WI38 (cell line): ENCODE results near the gene STARD4.

Source experiments
- H3K4me3 ChIP-seq: 2 replicates; pipeline ENCODE4 v1.5.1; 2011; ENCODE audit warnings: low read depth, mild to moderate bottlenecking, control low read depth, low read length
- CTCF ChIP-seq: IDR thresholded peaks from 2 replicates; pipeline ENCODE4 v1.5.1; 2012; ENCODE audit warnings: low read depth, mild to moderate bottlenecking, control low read depth, low read length

The STARD4 gene

GRCh38 chr5:111494355-111494999, 17.9 kb downstream of the STARD4 start:
- H3K4me3 ChIP-seq = no peak overlapping the region
- no peak for TF ChIP-seq CTCF

DNA sequence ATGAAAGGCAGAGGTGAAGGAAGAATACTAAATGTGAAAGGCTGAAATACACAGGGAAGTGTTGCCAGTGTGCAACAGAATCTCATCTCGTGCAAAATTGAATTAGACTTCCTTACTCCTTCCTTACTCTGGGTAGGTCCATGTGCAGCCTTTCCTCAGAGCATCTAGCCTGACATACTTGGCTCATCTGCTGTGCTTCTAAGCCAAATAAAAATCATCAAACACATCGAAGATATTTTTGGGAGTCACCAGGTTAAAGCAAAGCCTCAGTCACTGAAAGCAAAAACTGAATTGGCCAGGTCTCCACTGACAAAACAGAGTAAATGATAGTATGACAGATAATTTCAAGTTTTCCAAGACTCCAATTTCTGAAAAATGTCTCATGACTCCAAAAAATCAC, 19.3 kb downstream of the STARD4 start:
- TF ChIP-seq CTCF = no peak
- H3K4me3 ChIP-seq = no peak overlapping the region

- TF ChIP-seq CTCF = no peak
- H3K4me3 ChIP-seq = no peak overlapping the region
These were observed 24.0 kb downstream of the STARD4 start for GRCh38 chr5:111488353-111488752.

DNA sequence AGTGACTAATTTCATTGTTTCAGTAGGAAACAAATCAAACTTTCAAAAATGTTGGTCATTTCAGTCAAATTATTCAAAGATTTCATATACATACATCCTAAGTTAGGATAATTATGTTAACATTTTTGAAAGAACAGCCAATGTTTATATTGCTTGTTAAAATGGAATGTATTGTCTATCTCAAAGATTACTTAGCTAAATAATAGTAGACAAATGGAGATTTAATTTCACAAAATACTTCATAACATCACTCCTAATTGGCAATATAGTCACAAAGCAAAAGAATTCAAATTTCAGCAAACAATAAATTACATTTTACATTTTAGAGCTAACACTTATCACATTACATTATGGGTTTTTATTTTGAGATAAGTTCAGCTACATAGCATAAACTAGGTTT, 25.4 kb downstream of the STARD4 start:
- no peak overlapping the region for H3K4me3 ChIP-seq
- TF ChIP-seq CTCF = no peak

- no peak overlapping the region for H3K4me3 ChIP-seq
- no peak for TF ChIP-seq CTCF
These were observed 26.3 kb downstream of the STARD4 start for GRCh38 chr5:111486055-111486454.

DNA sequence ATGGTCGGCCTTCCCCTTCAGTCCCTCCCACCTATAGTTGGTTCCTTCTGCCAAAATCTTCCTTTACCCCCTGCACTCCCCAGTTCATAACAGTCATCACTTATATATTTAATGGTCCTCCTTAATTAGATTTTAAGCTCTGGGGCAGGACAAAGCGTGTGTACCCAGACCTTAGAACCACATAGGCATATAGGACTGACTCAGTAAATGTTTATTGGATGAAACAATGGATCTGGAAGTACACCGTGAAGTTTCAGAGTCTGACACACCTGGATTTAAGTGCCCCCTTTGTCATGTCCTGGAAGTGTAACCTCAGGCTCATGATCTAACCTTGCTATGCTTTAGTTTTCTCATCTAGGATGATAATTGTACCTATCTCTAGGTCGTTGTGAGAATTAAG, 32.0 kb downstream of the STARD4 start:
- TF ChIP-seq CTCF = no peak
- no peak overlapping the region for H3K4me3 ChIP-seq

DNA sequence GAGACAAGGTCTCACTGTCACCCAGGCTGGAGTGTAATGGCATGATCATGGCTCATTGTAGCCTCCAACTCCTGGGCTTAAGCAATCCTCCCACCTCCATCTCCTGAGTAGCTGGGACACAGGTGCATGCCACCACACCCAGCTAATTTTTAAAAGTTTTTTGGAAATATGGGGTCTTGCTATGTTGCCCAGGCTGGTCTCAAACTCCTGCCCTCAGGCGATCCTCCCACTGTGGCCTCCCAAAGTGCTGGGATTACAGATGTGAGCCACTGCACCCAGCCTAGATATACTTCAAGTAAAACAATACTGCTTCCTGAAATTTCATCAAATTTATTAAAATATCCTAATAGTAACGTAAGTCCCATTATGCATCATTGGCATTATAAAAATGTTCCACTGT, 33.4 kb downstream of the STARD4 start:
- H3K4me3 ChIP-seq = no peak overlapping the region

More for the DNA sequence above, 33.4 kb downstream of the STARD4 start:
- no peak for TF ChIP-seq CTCF
